NT2/D1 (cell line): ENCODE measurements around the gene CHRNA3.

Source experiments
- YY1 ChIP-seq: IDR thresholded peaks from 2 replicates; pipeline ENCODE4 v1.6.1; 2011; ENCODE audit not compliant: insufficient read length, insufficient read depth
- ZNF274 ChIP-seq: IDR thresholded peaks from 2 replicates; pipeline ENCODE4 v1.6.1; 2011; ENCODE audit warnings: mild to moderate bottlenecking, low read depth, low read length

DNA sequence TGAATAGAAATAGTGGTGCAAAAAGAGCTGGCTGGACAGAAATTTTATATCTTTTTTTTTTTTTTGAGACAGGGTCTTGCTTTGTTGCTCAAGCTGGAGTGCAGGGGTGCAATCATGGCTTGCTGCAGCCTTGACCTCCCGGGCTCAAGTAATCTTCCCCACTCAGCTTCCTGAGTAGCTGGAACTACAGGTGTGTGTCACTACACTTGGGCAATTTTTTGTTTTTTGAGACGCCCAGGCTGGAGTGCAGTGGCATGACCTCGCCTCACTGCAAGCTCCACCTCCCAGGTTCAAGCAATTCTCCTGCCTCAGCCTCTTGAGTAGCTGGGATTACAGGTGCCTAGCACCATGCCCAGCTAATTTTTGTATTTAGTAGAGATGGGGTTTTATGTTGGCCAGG, 22.4 kb downstream of the CHRNA3 start:
- TF ChIP-seq ZNF274: no peak
- TF ChIP-seq YY1: no peak
